Measurements from ENCODE around the gene LRP1B.

The LRP1B gene

DNA sequence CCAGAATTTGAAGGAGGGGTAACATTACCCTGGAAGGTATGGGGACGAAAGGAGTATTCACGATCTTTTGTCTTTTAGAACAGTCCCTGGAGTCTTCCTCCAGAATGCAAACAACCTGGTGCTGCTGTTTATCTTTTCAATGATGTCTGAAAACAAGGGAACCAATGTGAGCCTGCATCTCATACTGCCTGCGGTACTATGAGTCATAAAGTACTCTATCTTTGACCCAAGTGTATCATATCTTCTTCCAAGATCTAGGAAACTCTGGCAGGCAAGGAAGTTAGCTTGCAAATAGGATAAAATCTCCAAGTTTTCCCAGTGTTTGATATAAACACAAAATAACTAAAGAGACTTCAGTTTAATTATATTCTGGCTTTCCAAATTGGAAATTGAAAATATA lies 968.5 kb downstream of the LRP1B start:
- Histone ChIP-seq H3K9me3 (no peaks in the 10 kb centered on the region), H3K4me1 (no peaks in the 10 kb centered on the region), H3K27me3 (no peaks in the 10 kb centered on the region), H3K4me3 (ENCODE audit: low read depth, low read length) (no peak overlapping the region), H3K36me3 (no peaks in the 10 kb centered on the region)
- no peak for TF ChIP-seq CTCF (IDR thresholded peaks at IDR 0.05; ENCODE audit: low read depth, low read length)
- DNase-seq: no peak

DNA sequence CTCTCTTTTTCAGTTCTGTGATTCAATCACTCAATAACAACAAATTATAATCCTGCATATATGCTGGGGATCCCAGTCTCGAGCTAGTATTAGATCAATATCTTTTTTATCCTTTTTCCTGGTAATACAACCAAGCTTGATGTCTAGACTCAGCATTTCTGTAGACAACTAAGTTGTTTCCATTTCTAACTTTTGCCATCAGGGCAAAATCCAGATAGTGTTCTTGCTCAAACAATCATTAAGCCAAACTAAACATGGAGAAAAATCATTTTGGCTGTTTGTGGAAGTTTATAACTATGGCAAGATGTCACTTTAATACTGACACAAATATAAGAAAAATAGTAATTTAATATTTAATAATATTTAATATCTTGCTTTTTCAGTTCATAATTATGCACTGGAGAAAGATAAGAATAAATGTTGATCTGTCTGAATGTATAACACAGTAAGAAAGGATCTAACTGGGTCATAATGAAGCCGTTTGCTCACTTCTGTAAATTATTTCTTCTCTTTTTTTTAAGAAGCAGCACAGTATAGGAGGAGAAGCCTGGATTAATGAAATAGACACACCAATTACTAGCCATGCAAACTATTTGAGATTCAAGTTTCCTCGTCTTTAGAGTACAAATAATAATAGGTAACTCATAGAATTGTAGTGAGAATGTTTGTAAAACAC lies 979.1 kb downstream of the LRP1B start:
- DNase-seq: no peak
- no peaks in the 10 kb centered on the region for H3K9me3 ChIP-seq
- no peaks in the 10 kb centered on the region for H3K27me3 ChIP-seq
- H3K36me3 ChIP-seq: no peaks in the 10 kb centered on the region
- H3K4me3 ChIP-seq (ENCODE audit: low read depth, low read length): no peak overlapping the region
- no peaks in the 10 kb centered on the region for H3K4me1 ChIP-seq
- TF ChIP-seq CTCF (IDR thresholded peaks at IDR 0.05; ENCODE audit: low read depth, low read length): no peak

DNA sequence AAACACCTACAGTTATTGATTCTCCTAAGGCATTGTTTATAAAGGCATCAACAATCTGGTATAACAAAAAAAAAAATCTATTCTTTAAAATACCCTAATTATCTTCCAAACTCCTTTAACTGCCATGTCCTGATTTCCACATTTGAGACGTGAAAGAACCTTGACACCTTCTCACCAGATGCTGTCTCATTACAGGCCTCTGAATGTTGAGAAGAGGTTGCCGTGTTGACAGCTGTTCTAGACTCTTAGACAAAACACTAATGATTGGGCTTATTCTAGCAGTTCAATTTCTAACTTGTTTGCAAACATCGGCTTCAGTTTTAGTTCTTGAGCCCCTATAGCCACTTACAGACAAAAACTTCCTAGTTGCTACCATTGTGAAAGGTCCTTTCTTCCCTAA lies 988.8 kb downstream of the LRP1B start:
- TF ChIP-seq CTCF (IDR thresholded peaks at IDR 0.05; ENCODE audit: low read depth, low read length): no peak
- no peaks in the 10 kb centered on the region for H3K36me3 ChIP-seq
- no peak overlapping the region for H3K4me3 ChIP-seq (ENCODE audit: low read depth, low read length)
- no peak for DNase-seq
- no peaks in the 10 kb centered on the region for H3K9me3 ChIP-seq
- H3K4me1 ChIP-seq: no peaks in the 10 kb centered on the region
- H3K27me3 ChIP-seq: no peaks in the 10 kb centered on the region

GRCh38 chr2:141137122-141137693 lies 993.6 kb downstream of the LRP1B start:
- Histone ChIP-seq H3K4me1 (no peaks in the 10 kb centered on the region), H3K36me3 (no peaks in the 10 kb centered on the region), H3K9me3 (no peaks in the 10 kb centered on the region), H3K4me3 (ENCODE audit: low read depth, low read length) (no peak overlapping the region; the same call in 1 of the 2 replicates), H3K27me3 (no peaks in the 10 kb centered on the region)
- peak; percentile 9 for DNase-seq
- no peak for TF ChIP-seq CTCF (IDR thresholded peaks at IDR 0.05; ENCODE audit: low read depth, low read length)

DNA sequence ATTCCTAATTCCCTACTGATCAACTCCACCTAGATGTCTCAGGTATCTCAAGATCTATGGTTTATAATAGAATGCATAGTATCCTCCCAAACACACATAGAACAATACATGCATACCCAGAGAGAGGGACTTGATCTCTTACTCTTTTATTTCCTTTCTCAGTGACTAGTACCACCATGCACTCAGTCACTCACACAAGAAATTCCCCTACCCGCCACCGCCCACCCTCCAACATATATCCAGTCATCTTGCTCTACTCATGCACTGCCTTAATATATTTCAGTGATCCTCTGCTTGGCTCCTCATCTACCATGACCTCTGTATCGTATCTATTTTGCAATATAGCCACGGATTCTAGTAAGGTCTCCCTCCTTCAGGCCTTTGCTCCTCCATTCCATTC lies 996.9 kb downstream of the LRP1B start:
- Histone ChIP-seq H3K36me3 (no peaks in the 10 kb centered on the region), H3K27me3 (no peaks in the 10 kb centered on the region), H3K4me1 (no peaks in the 10 kb centered on the region), H3K4me3 (ENCODE audit: low read depth, low read length) (no peak overlapping the region), H3K9me3 (no peaks in the 10 kb centered on the region)
- DNase-seq: no peak
- TF ChIP-seq CTCF (IDR thresholded peaks at IDR 0.05; ENCODE audit: low read depth, low read length): no peak

GRCh38 chr2:141125432-141125831 lies 1005.4 kb downstream of the LRP1B start:
- TF ChIP-seq CTCF (IDR thresholded peaks at IDR 0.05; ENCODE audit: low read depth, low read length): no peak
- H3K4me1 ChIP-seq: no peaks in the 10 kb centered on the region
- DNase-seq: no peak
- H3K9me3 ChIP-seq: no peaks in the 10 kb centered on the region
- no peaks in the 10 kb centered on the region for H3K27me3 ChIP-seq
- no peaks in the 10 kb centered on the region for H3K36me3 ChIP-seq
- H3K4me3 ChIP-seq (ENCODE audit: low read depth, low read length): no peak overlapping the region
